ENCODE measurements around the gene GLT1D1.

DNA sequence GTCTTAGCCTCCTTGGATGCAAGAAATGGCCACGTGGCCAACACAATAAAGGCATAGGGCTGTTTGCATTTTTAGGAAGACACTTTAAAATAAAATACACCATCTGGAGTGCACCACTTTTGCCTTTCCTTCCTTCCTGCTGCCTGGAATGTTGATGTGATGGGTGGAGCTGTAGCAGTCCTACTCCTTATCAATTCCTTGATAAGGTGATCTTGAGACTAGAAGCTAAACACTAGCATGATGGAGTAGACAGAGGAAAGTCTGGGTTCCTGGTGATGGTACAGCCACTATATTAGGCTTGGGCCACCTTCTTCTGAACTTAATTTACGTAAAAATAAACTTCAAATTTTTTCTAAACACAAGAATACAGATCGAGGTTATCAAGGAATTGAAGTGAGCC, 2.9 kb upstream of the GLT1D1 start:
- TF ChIP-seq POLR2A (IDR thresholded peaks at IDR 0.05): no peak
- TF ChIP-seq, protein P1, sequence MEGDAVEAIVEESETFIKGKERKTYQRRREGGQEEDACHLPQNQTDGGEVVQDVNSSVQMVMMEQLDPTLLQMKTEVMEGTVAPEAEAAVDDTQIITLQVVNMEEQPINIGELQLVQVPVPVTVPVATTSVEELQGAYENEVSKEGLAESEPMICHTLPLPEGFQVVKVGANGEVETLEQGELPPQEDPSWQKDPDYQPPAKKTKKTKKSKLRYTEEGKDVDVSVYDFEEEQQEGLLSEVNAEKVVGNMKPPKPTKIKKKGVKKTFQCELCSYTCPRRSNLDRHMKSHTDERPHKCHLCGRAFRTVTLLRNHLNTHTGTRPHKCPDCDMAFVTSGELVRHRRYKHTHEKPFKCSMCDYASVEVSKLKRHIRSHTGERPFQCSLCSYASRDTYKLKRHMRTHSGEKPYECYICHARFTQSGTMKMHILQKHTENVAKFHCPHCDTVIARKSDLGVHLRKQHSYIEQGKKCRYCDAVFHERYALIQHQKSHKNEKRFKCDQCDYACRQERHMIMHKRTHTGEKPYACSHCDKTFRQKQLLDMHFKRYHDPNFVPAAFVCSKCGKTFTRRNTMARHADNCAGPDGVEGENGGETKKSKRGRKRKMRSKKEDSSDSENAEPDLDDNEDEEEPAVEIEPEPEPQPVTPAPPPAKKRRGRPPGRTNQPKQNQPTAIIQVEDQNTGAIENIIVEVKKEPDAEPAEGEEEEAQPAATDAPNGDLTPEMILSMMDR (IDR thresholded peaks at IDR 0.05): no peak

All from adrenal gland (tissue), 5 donors.